Activated CD4-positive, alpha-beta T cell treated with anti-CD3 and anti-CD28 coated beads, Interleukin-2, amount 10 ng/mL, durations not matched to agents 7 days and 5 days (primary cell): ENCODE results near the gene ZNF813. TPM values are rescaled to one million over a fixed set of nuclear protein-coding genes. Genes with fewer than 3 reads are reported as not detected.
"Not testable (repeated sequence)": the region's sequence is repeated elsewhere in the genome, so short reads cannot be mapped to it uniquely, and the experiment has no call there.

Experiments
- CTCF ChIA-PET: fragments of 350-600 bp; sonication (Branson Sonifier 250); formaldehyde crosslinking; loops from one replicate; lab custom pipeline; 2021; ENCODE audit warnings: antibody characterized with exemption; lab: Charles Lee
- POLR2A ChIA-PET: fragments of 350-600 bp; sonication (Branson Sonifier 250); formaldehyde crosslinking; loops from one replicate; lab custom pipeline; 2021; ENCODE audit warnings: antibody characterized with exemption; lab: Charles Lee
- DNase-seq: peaks from one replicate; pipeline ENCODE4 v3.0.0-alpha.2; 2020
- H3K27ac Mint-ChIP-seq: one replicate; pipeline ENCODE4 v1.8.0; 2021; ENCODE audit warnings: mild to moderate bottlenecking, moderate library complexity, mixed read lengths
- H3K27me3 Mint-ChIP-seq: one replicate; pipeline ENCODE4 v1.8.0; 2021; ENCODE audit warnings: mixed read lengths
- H3K36me3 Mint-ChIP-seq: one replicate; pipeline ENCODE4 v1.8.0; 2021; ENCODE audit warnings: low read depth, mixed read lengths
- H3K4me1 Mint-ChIP-seq: one replicate; pipeline ENCODE4 v1.8.0; 2021; ENCODE audit warnings: mixed read lengths
- H3K4me3 Mint-ChIP-seq: one replicate; pipeline ENCODE4 v1.8.0; 2021; ENCODE audit warnings: mild to moderate bottlenecking, moderate library complexity, mixed read lengths
- H3K9me3 Mint-ChIP-seq: one replicate; pipeline ENCODE4 v1.8.0; 2021; ENCODE audit warnings: mixed read lengths
- total RNA-seq, 2 experiments: library from RNA; stranded (reverse); gene quantifications; one replicate each; pipeline ENCODE4 v1.2.3, GENCODE V29; 2021

ZNF813 gene
- total RNA-seq, 2 experiments from 2014 or later, result 4.6 to 6.8 TPM

DNA sequence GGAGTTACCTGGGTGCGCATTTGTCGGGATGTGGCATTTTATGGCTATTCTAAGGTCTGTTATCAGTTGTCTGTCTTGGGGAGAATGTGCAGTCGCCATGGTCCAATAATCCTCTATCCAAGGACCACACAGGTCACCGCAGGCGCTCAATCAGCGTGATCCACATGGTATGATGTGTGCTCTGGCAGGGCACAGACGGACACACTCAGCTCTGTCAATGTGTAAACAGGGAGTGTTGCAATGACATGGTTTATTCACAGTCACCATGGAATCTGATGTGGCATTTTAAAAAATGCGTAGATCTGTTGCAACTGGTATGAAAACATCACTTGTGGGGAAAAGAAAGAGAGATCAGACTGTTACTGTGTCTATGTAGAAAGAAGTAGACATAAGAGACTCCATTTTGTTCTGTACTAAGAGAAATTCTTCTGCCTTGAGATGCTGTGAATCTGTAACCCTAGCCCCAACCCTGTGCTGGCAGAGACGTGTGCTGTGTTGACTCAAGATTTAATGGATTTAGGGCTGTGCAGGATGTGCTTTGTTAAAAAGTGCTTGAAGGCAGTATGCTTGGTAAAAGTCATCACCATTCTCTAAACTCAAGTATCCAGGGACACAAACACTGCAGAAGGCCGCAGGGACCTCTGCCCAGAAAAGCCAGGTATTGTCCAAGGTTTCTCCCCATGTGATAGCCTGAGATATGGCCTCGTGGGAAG, 29.9 kb downstream of the ZNF813 start:
- H3K4me1 Mint-ChIP-seq, CTCF ChIA-PET, DNase-seq, H3K27ac Mint-ChIP-seq, POLR2A ChIA-PET, H3K4me3 Mint-ChIP-seq, H3K27me3 Mint-ChIP-seq: not testable (repeated sequence)
- Mint-ChIP-seq H3K36me3 (peaks cover 19% of the 10 kb centered on the region), H3K9me3 (peaks cover 46% of the 10 kb centered on the region)

GRCh38 chr19:53498024-53498395, 30.5 kb downstream of the ZNF813 start:
- H3K27me3 Mint-ChIP-seq, POLR2A ChIA-PET, DNase-seq, H3K4me3 Mint-ChIP-seq, H3K4me1 Mint-ChIP-seq, CTCF ChIA-PET, H3K27ac Mint-ChIP-seq: not testable (repeated sequence)
- peaks cover 13% of the 10 kb centered on the region for H3K36me3 Mint-ChIP-seq
- H3K9me3 Mint-ChIP-seq, result peaks cover 43% of the 10 kb centered on the region

DNA sequence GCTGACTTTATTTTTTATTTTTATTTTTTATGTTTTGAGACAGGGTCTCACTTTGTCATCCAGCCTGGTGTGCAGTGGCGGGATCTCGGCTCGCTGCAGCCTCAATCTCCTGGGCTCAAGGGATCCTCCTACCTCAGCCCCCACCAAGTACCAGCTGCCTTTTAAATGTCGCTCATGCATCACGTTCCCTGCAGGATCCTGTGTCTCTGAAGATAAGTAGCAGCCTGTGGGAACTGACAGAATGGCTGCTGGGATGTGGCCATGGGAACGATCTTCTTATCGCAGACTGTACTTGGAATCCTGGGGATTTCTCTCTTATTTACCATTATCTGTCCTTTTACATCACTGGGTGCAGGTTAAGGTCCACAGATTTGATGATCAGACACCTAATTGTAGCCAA, 35.6 kb downstream of the ZNF813 start:
- H3K4me1 Mint-ChIP-seq, POLR2A ChIA-PET, DNase-seq, H3K27ac Mint-ChIP-seq, H3K4me3 Mint-ChIP-seq, H3K27me3 Mint-ChIP-seq, H3K36me3 Mint-ChIP-seq, CTCF ChIA-PET: not testable (repeated sequence)
- peaks cover 22% of the 10 kb centered on the region for H3K9me3 Mint-ChIP-seq

- POLR2A ChIA-PET, H3K27me3 Mint-ChIP-seq, H3K4me1 Mint-ChIP-seq, H3K36me3 Mint-ChIP-seq, CTCF ChIA-PET, H3K4me3 Mint-ChIP-seq, H3K27ac Mint-ChIP-seq, DNase-seq: not testable (repeated sequence)
- H3K9me3 Mint-ChIP-seq, result peaks cover 19% of the 10 kb centered on the region
These were observed 36.3 kb downstream of the ZNF813 start for GRCh38 chr19:53503671-53504364.

DNA sequence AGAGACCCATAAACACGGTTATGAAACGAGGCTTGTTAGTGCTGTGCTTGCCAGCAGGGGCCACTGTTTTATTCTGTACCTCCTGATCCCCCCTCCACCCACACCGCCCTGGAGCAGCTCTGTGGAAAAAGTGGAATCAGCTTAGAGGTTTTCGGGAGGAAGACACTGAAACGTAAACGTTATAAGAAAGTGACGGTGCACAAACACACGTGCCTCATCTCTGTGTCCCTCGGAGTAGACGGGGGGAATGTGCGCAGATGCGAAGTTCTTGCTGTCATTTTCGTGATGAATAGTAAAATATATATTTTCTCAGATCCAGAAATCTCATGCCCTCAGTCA, 36.8 kb downstream of the ZNF813 start:
- H3K27me3 Mint-ChIP-seq, DNase-seq, H3K4me3 Mint-ChIP-seq, H3K36me3 Mint-ChIP-seq, H3K4me1 Mint-ChIP-seq, CTCF ChIA-PET, POLR2A ChIA-PET, H3K27ac Mint-ChIP-seq: not testable (repeated sequence)
- H3K9me3 Mint-ChIP-seq, result peaks cover 16% of the 10 kb centered on the region

DNA sequence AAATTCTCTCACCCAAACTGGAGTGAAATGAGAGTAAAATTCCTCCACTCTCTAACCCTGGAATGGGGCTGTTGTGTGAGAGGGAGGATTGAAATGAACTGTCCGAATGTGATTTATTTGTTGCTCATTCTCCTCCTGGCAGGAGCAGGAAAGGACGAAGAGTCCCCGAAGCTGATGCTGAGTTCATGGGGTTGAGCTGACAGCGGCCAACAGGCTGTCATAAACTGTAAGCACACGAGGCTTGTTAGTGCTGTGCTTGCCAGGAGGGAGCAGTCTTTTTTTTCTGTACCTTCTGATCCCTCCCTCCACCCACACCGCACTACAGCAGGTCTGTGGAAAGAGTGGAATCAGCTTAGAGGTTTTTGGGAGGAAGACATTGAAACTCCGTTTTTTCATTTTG, 37.4 kb downstream of the ZNF813 start:
- peaks cover 18% of the 10 kb centered on the region for H3K9me3 Mint-ChIP-seq
- CTCF ChIA-PET, result no interaction called here
- POLR2A ChIA-PET, result no interaction called here
- no peak overlapping the region for H3K27ac Mint-ChIP-seq
- no peak overlapping the region for H3K4me3 Mint-ChIP-seq
- no peaks in the 10 kb centered on the region for H3K4me1 Mint-ChIP-seq
- no peak for DNase-seq
- peaks cover 4% of the 10 kb centered on the region for H3K27me3 Mint-ChIP-seq
- H3K36me3 Mint-ChIP-seq, result no peaks in the 10 kb centered on the region

DNA sequence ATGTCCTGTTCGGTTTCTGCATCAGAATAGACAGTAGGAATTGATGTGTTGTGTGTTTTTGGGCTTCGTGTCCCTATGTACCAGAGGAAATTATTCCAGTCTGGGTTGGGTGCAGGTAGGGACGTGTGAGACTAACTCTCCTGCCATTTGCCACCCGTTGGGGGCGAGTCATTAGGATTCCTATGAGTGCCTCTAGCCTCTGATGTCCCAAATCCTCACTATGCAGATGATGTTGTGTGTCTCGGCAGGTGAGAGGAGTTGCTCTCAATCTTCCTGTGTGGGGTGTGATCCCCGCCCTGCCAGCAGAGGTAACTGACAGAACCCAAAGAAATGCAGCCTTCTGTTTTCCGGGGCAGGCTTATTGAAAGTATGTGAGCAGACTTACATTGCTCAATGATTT, 39.2 kb downstream of the ZNF813 start:
- H3K9me3 Mint-ChIP-seq, result peaks cover 16% of the 10 kb centered on the region
- POLR2A ChIA-PET, result no interaction called here
- no peak overlapping the region for H3K4me3 Mint-ChIP-seq
- no peaks in the 10 kb centered on the region for H3K4me1 Mint-ChIP-seq
- H3K27ac Mint-ChIP-seq, result no peak overlapping the region
- peaks cover 4% of the 10 kb centered on the region for H3K27me3 Mint-ChIP-seq
- DNase-seq, result no peak
- H3K36me3 Mint-ChIP-seq, result no peaks in the 10 kb centered on the region
- CTCF ChIA-PET, result no interaction called here

- peaks cover 4% of the 10 kb centered on the region for H3K27me3 Mint-ChIP-seq
- no peaks in the 10 kb centered on the region for H3K36me3 Mint-ChIP-seq
- ChIA-PET CTCF (interaction anchor here (0.7 kb wide), 1 partner anchor 122 kb away, joined by 3 read pairs; no protein-coding TSS in a partner anchor), POLR2A (no interaction called here)
- H3K27ac Mint-ChIP-seq, result no peak overlapping the region
- H3K9me3 Mint-ChIP-seq, result peaks cover 13% of the 10 kb centered on the region
- H3K4me1 Mint-ChIP-seq, result no peaks in the 10 kb centered on the region
- no peak overlapping the region for H3K4me3 Mint-ChIP-seq
- no peak for DNase-seq
These were observed 40.2 kb downstream of the ZNF813 start for GRCh38 chr19:53507523-53508442.

DNA sequence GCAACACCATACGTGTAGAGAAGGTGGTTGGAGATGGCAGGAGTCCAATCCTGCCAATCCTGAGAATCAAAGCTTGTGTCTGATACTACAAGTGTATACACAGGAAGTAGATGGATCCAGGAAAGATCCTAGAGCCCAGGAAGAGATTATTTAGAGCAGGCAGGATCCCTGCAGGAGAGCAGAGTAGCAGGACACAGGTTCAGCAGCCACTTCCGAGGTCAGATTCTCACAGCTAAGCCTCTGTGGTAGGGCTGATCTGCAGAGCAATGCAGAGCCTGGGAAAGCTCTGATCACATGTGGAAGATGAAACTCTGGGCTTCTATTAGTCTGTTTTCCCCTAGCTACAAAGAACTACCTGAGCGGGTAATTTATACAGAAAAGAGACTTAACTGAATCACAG, 41.9 kb downstream of the ZNF813 start:
- Mint-ChIP-seq H3K36me3 (no peaks in the 10 kb centered on the region), H3K4me1 (no peaks in the 10 kb centered on the region), H3K4me3 (no peak overlapping the region), H3K27me3 (peaks cover 2% of the 10 kb centered on the region), H3K27ac (no peak overlapping the region), H3K9me3 (peaks cover 12% of the 10 kb centered on the region)
- CTCF ChIA-PET, result no interaction called here
- DNase-seq, result no peak
- POLR2A ChIA-PET, result no interaction called here

GRCh38 chr19:53509845-53510244, 42.3 kb downstream of the ZNF813 start:
- H3K27ac Mint-ChIP-seq, result no peak overlapping the region
- no peaks in the 10 kb centered on the region for H3K27me3 Mint-ChIP-seq
- peaks cover 12% of the 10 kb centered on the region for H3K9me3 Mint-ChIP-seq
- H3K36me3 Mint-ChIP-seq, result no peaks in the 10 kb centered on the region
- no peaks in the 10 kb centered on the region for H3K4me1 Mint-ChIP-seq
- no peak overlapping the region for H3K4me3 Mint-ChIP-seq
- ChIA-PET CTCF (interaction anchor here (0.6 kb wide), 1 partner anchor 1437 kb away, joined by 4 read pairs; no protein-coding TSS in a partner anchor), POLR2A (no interaction called here)
- no peak for DNase-seq

GRCh38 chr19:53511357-53511756, 43.8 kb downstream of the ZNF813 start:
- Mint-ChIP-seq H3K4me1 (no peaks in the 10 kb centered on the region), H3K9me3 (peaks cover 14% of the 10 kb centered on the region), H3K4me3 (no peak overlapping the region), H3K27ac (no peak overlapping the region), H3K36me3 (no peaks in the 10 kb centered on the region), H3K27me3 (no peaks in the 10 kb centered on the region)
- ChIA-PET CTCF (no interaction called here), POLR2A (no interaction called here)
- no peak for DNase-seq

DNA sequence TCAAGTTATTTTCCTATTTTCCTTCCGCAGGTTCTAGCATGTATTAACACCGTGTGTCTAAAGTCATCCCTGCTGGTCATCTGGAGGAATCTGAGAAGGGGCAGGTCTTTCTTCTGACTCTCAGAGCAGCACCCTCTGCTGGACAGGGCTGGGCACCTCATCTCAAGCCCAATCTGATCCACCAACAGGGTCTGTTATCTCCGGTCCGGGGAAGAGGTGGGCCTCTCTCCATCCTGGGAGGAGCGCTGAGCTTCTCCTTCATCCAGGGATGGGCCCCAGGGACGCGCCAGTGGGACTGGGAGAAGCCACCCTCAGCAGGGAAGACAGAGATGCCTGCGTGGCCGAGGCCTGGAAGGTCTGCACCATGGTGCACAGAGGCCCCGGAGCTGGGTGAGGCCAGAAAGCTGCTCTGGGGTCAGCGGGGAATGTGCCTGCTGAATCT, 44.4 kb downstream of the ZNF813 start:
- no peaks in the 10 kb centered on the region for H3K27me3 Mint-ChIP-seq
- H3K4me3 Mint-ChIP-seq, result no peak overlapping the region
- CTCF ChIA-PET, result no interaction called here
- no peak overlapping the region for H3K27ac Mint-ChIP-seq
- peak; percentile 46 for DNase-seq
- H3K4me1 Mint-ChIP-seq, result no peaks in the 10 kb centered on the region
- POLR2A ChIA-PET, result no interaction called here
- peaks cover 8% of the 10 kb centered on the region for H3K9me3 Mint-ChIP-seq
- no peaks in the 10 kb centered on the region for H3K36me3 Mint-ChIP-seq

DNA sequence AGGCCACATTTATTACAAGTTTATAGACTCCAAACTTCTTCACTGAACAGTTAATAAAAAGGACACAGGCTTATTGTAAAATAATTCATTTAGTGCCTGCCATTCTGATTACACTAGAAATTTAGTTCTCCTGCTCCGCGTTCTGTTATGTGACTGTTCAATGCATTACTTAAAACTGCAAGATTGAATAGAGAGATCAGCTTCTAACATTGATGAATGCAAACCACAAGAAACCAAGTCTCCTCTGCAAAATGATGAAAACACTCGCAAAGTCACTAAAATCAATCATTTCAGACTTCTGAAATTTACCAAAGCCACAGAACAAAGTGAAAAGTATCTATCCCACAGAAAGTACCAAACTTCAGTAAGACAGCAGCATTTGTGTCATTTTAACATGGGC, 47.5 kb downstream of the ZNF813 start:
- not testable (repeated sequence) for H3K36me3 Mint-ChIP-seq
- H3K9me3 Mint-ChIP-seq, result peaks cover 12% of the 10 kb centered on the region
- CTCF ChIA-PET, result interaction anchor here (0.6 kb wide), 1 partner anchor 44 kb away, joined by 3 read pairs; no protein-coding TSS in a partner anchor

More for the DNA sequence above, 47.5 kb downstream of the ZNF813 start:
- H3K27me3 Mint-ChIP-seq, DNase-seq, H3K4me3 Mint-ChIP-seq, H3K27ac Mint-ChIP-seq, POLR2A ChIA-PET, H3K4me1 Mint-ChIP-seq: not testable (repeated sequence)
